Measurements from ENCODE around the gene CHAF1A. TPM values are rescaled to one million over a fixed set of nuclear protein-coding genes. Genes with fewer than 3 reads are reported as not detected.
A peak's percentile ranks its signal among the peaks of the same experiment; 100 is the strongest.

Gene CHAF1A
- total RNA-seq, 2 experiments from 2014 or later: 78.3 to 80.5 TPM

DNA sequence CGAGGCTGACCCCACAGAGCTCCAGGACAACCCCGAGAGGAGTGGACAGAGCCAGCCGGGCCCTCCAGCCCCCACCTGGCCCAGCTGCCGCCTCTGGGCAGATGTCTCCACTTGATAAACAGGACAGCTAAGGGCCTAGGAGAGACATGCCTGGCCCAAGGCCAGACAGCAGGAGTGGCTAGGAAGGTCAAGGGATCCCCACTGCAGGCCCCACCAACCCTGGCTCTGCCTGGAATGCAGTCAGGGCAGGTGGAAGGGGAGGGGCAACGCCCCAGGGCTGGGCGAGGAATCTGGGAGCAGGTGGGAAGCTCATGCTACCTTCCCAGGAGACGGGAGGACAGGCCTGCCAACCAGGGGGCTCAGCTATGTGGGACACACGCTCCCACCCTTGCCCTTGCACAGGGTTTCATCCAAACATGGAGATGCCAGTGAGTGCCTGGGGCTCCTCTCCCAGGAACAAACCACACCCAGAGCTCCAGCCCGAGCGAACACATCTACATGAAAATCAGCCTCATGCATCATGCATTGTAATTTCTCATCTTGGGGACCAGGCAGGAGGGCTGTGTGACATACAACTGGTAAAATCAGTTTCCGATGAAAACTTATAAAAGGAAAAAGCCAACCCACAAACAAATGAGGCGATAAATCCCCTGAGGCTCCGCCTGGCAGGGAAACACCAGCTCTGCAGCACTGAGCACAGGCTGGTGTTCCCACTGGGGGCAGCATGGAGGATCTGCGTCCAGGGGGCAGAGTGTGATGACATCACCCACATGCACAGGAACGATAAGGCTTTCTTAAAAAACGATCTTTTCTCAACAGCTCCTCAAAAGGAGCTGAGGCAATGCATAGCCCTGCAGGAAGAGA, 27.0 kb upstream of the CHAF1A start:
- Mint-ChIP-seq H3K4me1 (ENCODE audit: low read depth) (peaks cover 63% of the 10 kb centered on the region), H3K36me3 (ENCODE audit: low read depth) (peaks cover 18% of the 10 kb centered on the region), H3K4me3 (no peak overlapping the region), H3K9me3 (no peaks in the 10 kb centered on the region), H3K27me3 (no peaks in the 10 kb centered on the region), H3K27ac (peak overlapping the region; percentile 48)
- TF ChIP-seq CTCF (IDR thresholded peaks at IDR 0.05): no peak
- no peak for DNase-seq
- intact Hi-C loops (cut with micrococcal nuclease): no loop called here
- POLR2A ChIA-PET: interaction anchor here (0.6 to 2.2 kb wide), 8 partner anchors 10 to 95 kb away, joined by 3 to 6 read pairs (median 4); partner anchors contain the start of genes CHAF1A and SH3GL1
- CTCF ChIA-PET: interaction anchor here (1.6 to 2.2 kb wide), 2 partner anchors 23 to 108 kb away, joined by 4 to 7 read pairs; no protein-coding TSS in a partner anchor
- no peak for ATAC-seq

- Mint-ChIP-seq H3K4me1 (ENCODE audit: low read depth) (peaks cover 63% of the 10 kb centered on the region), H3K4me3 (no peak overlapping the region), H3K9me3 (no peaks in the 10 kb centered on the region), H3K27ac (peak overlapping the region; percentile 46), H3K36me3 (ENCODE audit: low read depth) (peaks cover 13% of the 10 kb centered on the region), H3K27me3 (no peaks in the 10 kb centered on the region)
- intact Hi-C loops (cut with micrococcal nuclease): no loop called here
- no peak for DNase-seq
- no peak for ATAC-seq
- ChIA-PET POLR2A (interaction anchor here (0.7 to 2.2 kb wide), 5 partner anchors 11 to 34 kb away, joined by 3 to 6 read pairs (median 4); partner anchors contain the start of gene CHAF1A), CTCF (interaction anchor here (1.6 to 2.2 kb wide), 2 partner anchors 24 to 109 kb away, joined by 4 to 7 read pairs; no protein-coding TSS in a partner anchor)
- no peak for TF ChIP-seq CTCF (IDR thresholded peaks at IDR 0.05)
These were observed 26.3 kb upstream of the CHAF1A start for GRCh38 chr19:4376028-4376670.

DNA sequence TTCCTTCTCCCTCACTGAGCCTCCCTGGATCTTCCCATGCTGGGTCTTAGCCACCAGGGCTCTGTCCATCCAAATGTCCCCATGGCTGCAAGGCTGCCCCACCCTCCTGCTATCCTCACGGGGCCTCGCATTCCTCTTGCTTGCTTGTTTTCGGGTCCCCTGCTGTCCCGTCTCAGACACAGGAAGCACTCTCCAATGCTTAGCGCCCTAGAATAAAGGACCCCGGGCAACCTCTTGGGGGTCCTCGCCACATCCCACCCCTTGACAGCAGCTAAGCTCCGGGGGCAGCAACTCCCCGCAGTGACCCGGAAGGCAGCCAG, 25.8 kb upstream of the CHAF1A start:
- ChIA-PET CTCF (interaction anchor here (1.6 to 2.2 kb wide), 2 partner anchors 24 to 110 kb away, joined by 4 to 7 read pairs; no protein-coding TSS in a partner anchor), POLR2A (interaction anchor here (0.7 to 2.2 kb wide), 3 partner anchors 13 to 26 kb away, joined by 3 to 6 read pairs (median 3); partner anchors contain the start of gene CHAF1A)
- peaks cover 13% of the 10 kb centered on the region for H3K36me3 Mint-ChIP-seq (ENCODE audit: low read depth)
- intact Hi-C loops (cut with micrococcal nuclease): no loop called here
- H3K4me1 Mint-ChIP-seq (ENCODE audit: low read depth): peaks cover 61% of the 10 kb centered on the region
- DNase-seq: no peak
- H3K4me3 Mint-ChIP-seq: no peak overlapping the region
- no peak for ATAC-seq
- H3K9me3 Mint-ChIP-seq: no peaks in the 10 kb centered on the region
- no peak for TF ChIP-seq CTCF (IDR thresholded peaks at IDR 0.05)
- no peaks in the 10 kb centered on the region for H3K27me3 Mint-ChIP-seq
- peak overlapping the region; percentile 46 for H3K27ac Mint-ChIP-seq

- H3K4me1 Mint-ChIP-seq (ENCODE audit: low read depth): peaks cover 61% of the 10 kb centered on the region
- CTCF ChIA-PET: interaction anchor here (2.2 kb wide), 1 partner anchor 110 kb away, joined by 7 read pairs; no protein-coding TSS in a partner anchor
These were observed 25.3 kb upstream of the CHAF1A start for GRCh38 chr19:4376991-4377781.

More at GRCh38 chr19:4376991-4377781, 25.3 kb upstream of the CHAF1A start:
- DNase-seq (no peak), ATAC-seq (no peak)
- Mint-ChIP-seq H3K9me3 (no peaks in the 10 kb centered on the region), H3K27me3 (no peaks in the 10 kb centered on the region), H3K4me3 (no peak overlapping the region), H3K36me3 (ENCODE audit: low read depth) (peaks cover 13% of the 10 kb centered on the region), H3K27ac (peak overlapping the region; percentile 46)
- TF ChIP-seq CTCF (IDR thresholded peaks at IDR 0.05): no peak
- POLR2A ChIA-PET: interaction anchor here (0.7 to 2.2 kb wide), 3 partner anchors 13 to 25 kb away, joined by 3 to 6 read pairs (median 3); partner anchors contain the start of gene CHAF1A
- intact Hi-C loops (cut with micrococcal nuclease): no loop called here

Data from activated CD8-positive, alpha-beta T cell treated with anti-CD3 and anti-CD28 coated beads for 36 hours (primary cell).